ENCODE measurements around the gene GLYR1. TPM values are rescaled to one million over a fixed set of nuclear protein-coding genes. Genes with fewer than 3 reads are reported as not detected.
A peak's percentile ranks its signal among the peaks of the same experiment; 100 is the strongest.

GLYR1 gene
- total RNA-seq, 1 experiment from 2014 or later, result 79.9 TPM

GRCh38 chr16:4882000-4882632 lies 35.0 kb upstream of the GLYR1 start:
- no peak for DNase-seq (ENCODE audit: low spot score)
- in situ Hi-C loops (cut with HindIII; ENCODE audit: low sequenced_read_pairs), result no loop called here

- in situ Hi-C loops (cut with HindIII; ENCODE audit: low sequenced_read_pairs), result no loop called here
- no peak for DNase-seq (ENCODE audit: low spot score)
These were observed 33.0 kb upstream of the GLYR1 start for GRCh38 chr16:4880006-4880580.

GRCh38 chr16:4879049-4879448 lies 32.0 kb upstream of the GLYR1 start:
- no peak for DNase-seq (ENCODE audit: low spot score)
- in situ Hi-C loops (cut with HindIII; ENCODE audit: low sequenced_read_pairs), result no loop called here

DNA sequence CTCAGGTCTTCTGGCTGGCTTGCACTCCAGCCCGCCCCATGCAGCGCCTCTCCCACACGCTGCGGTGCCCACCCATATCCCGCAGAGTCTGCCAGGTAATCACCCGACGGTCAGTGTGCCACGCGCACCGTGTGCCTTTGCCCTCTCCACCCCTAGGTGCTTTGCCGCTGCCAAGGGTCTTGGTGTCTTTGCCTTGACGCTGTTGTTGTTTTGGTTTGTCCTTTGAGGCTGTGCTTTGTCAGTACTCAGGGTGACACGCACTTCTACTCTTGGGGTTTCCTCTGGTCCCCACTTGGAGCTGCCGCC lies 30.2 kb upstream of the GLYR1 start:
- no peak for DNase-seq (ENCODE audit: low spot score)
- in situ Hi-C loops (cut with HindIII; ENCODE audit: low sequenced_read_pairs), result no loop called here

GRCh38 chr16:4876646-4877379 lies 29.7 kb upstream of the GLYR1 start:
- DNase-seq (ENCODE audit: low spot score), result no peak
- in situ Hi-C loops (cut with HindIII; ENCODE audit: low sequenced_read_pairs), result no loop called here

- in situ Hi-C loops (cut with HindIII; ENCODE audit: low sequenced_read_pairs), result no loop called here
- no peak for DNase-seq (ENCODE audit: low spot score)
These were observed 27.6 kb upstream of the GLYR1 start for GRCh38 chr16:4874666-4875065.

DNA sequence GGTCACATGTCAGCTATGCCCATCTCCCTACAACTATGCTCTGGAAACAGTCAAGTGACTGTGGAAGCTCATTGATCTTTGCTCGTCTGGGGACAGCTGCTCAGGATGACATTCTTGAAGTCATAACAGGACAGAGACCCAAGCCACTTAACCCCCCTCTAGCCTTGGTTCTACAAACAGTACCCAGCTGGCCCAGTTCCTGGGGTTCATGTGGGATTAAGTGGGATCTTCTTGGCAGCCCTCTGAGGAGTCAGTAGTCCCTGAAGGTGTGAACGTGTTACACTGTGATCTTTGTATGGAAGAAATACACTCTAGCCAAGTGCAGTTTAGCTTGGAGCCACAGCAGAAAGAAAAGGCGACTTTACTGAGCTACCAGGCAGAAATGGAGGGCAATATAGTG lies 26.0 kb upstream of the GLYR1 start:
- no peak for DNase-seq (ENCODE audit: low spot score)
- in situ Hi-C loops (cut with HindIII; ENCODE audit: low sequenced_read_pairs), result no loop called here

DNA sequence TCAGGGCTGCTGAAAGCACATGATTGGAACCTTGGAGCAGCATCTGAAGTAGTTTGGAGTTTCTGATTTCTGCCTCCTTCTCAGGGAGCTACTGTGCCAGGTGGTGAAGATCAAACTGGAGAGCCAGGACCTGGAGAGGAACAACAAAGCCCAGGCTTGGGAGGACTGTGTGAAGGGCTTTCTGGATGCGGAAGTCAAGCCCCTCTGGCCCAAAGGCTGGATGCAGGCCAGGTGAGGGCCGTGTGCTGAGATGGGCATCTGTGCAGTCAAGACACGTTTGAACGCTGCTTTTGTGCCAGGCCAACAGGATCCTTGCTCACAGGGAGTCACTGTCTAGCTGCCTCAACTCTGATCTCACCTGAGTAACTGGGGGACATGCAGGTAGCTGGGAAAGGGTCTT lies 24.0 kb upstream of the GLYR1 start:
- DNase-seq (ENCODE audit: low spot score), result peak; percentile 41
- in situ Hi-C loops (cut with HindIII; ENCODE audit: low sequenced_read_pairs), result no loop called here

DNA sequence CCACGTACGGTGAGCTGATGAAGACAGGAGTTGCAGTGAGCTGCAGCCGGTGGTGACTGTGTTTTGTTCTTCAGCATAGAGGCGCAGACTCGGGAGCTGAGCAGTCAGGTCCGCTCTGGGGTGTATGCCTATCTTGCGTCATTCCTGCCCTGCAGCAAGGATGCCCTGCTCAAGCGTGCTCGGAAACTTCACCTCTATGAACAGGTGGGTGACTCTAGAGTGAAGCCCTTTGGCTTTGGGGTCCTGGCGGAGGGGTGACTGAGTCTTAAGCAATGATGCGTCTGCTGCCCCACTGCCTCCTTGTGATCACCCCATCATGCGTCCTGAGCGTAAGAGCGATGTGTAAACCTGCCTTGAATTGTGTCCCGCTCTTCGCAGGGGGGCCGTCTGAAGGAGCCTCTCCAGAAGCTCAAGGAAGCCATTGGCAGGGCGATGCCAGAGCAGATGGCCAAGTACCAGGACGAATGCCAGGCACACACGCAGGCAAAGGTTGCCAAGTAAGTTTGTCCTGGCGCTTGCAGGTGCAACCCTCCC lies 23.1 kb upstream of the GLYR1 start:
- in situ Hi-C loops (cut with HindIII; ENCODE audit: low sequenced_read_pairs), result no loop called here
- peak; percentile 87 for DNase-seq (ENCODE audit: low spot score)

DNA sequence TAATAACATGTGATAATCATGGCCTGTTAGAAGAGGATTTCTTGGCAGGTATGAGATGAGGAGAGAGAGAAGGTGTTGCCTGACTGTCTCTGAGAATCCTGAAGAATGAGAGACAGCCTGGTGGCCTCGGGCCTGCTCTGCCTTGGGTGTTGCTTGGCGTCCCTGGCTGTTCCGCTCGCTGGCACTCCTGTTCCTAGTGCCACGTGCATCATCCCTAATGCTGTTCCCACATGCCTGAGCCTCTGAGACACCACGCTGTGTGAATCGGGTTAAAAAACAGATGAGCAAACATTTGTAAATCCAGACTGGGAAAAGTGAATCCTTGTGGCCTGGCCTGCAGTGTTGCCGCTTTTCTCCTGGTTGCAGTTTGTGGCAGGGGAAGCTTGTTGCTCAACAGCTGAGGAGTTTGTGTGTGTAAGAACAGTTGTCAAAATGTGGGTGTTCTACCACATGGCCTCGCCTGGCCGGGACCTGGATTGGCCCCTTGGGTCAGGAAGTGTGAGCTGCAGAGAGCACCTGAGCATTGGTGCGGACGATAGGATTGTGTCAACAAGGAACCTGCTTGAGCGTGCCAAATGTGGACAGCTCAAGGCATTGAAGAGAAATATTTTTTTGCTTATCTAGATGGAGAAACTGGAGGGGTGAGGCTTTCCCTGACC lies 22.2 kb upstream of the GLYR1 start:
- DNase-seq (ENCODE audit: low spot score), result peak; percentile 53
- in situ Hi-C loops (cut with HindIII; ENCODE audit: low sequenced_read_pairs), result no loop called here

DNA sequence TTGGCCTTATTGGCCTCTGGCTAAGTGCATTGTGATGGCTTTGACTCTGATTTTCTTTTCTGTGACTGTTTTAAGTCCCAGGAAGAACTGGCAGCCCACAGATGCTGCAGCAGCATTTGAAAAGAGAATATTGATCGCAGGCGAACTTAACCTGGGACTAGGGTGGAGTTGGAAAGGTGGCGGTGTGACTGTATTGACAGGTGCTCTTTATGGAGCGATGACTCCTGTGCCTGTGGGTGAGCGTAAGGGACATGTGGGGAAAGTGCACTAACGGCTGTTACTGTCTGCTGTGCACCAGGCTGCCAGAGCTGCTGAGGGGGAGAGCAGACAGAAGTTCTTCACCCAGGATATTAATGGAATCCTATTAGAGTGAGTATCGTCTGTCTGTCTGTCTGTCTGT lies 21.4 kb upstream of the GLYR1 start:
- in situ Hi-C loops (cut with HindIII; ENCODE audit: low sequenced_read_pairs), result no loop called here
- DNase-seq (ENCODE audit: low spot score), result peak; percentile 21

DNA sequence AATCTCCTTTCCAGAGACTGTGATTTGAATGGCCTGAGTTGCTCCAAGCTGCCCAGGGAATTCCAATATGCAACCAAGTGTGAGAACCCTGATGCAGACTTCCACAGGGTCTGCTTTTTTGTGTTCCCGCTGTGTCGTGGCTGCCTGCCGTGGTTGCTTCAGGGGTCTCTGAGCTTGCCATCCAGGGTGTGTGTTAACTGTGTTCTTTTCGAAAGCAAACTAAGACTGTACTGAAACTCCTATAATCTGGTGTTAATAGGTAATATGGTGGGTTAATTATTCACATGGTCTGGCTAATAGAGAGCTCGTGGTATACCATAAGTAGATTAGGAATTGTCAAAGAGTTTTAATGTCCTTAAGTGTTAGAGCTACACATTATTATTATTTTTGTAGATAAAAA lies 20.9 kb upstream of the GLYR1 start:
- in situ Hi-C loops (cut with HindIII; ENCODE audit: low sequenced_read_pairs), result no loop called here
- no peak for DNase-seq (ENCODE audit: low spot score)

DNA sequence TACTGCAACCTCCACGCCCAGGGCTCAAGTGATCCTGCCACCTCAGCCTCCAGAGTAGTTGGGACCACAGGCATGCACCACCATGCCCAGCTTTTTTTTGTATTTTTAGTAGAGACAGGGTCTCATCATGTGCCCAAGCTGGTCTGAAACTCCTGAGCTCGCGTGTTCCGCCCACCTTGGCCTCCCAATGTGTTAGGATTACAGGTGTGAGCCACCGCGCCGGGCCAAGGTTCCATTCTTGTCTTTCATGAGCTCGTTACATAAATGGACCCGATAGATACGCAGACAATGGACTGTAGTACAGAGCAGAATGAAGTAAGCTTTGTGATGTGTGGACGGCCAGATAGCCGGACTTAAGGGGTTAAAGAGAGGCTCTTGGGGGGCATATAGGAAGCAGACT lies 19.5 kb upstream of the GLYR1 start:
- no peak for DNase-seq (ENCODE audit: low spot score)
- in situ Hi-C loops (cut with HindIII; ENCODE audit: low sequenced_read_pairs), result no loop called here

GRCh38 chr16:4865231-4865860 lies 18.3 kb upstream of the GLYR1 start:
- DNase-seq (ENCODE audit: low spot score), result no peak
- in situ Hi-C loops (cut with HindIII; ENCODE audit: low sequenced_read_pairs), result no loop called here

GRCh38 chr16:4864728-4865127 lies 17.6 kb upstream of the GLYR1 start:
- in situ Hi-C loops (cut with HindIII; ENCODE audit: low sequenced_read_pairs), result no loop called here
- no peak for DNase-seq (ENCODE audit: low spot score)

GRCh38 chr16:4862639-4863038 lies 15.6 kb upstream of the GLYR1 start:
- in situ Hi-C loops (cut with HindIII; ENCODE audit: low sequenced_read_pairs), result no loop called here
- no peak for DNase-seq (ENCODE audit: low spot score)

DNA sequence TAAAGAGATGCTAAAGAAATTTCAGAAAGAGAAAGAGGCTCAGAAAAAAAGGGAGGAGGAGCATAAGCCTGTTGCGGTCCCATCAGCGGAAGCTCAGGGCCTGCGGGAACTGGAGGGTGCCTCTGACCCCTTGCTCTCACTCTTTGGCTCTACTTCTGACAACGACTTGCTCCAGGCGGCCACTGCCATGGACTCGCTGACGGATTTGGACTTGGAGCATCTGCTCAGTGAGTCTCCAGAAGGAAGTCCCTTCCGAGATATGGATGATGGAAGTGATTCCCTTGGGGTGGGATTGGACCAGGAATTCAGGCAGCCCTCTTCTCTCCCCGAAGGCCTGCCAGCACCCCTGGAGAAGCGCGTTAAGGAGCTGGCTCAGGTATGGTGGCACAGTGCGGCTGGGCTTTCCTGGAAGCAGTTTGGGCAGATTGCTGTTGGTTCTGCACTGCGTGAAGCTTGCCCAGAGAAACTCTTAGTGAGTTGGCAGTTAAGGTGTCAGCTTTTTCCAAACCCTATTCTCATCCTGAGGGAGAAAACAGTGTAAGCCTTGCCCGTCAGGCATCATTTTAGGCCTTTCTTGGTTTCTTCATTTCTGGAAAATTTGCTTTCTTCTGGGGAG lies 13.7 kb upstream of the GLYR1 start:
- DNase-seq (ENCODE audit: low spot score), result peak; percentile 73
- in situ Hi-C loops (cut with HindIII; ENCODE audit: low sequenced_read_pairs), result no loop called here

DNA sequence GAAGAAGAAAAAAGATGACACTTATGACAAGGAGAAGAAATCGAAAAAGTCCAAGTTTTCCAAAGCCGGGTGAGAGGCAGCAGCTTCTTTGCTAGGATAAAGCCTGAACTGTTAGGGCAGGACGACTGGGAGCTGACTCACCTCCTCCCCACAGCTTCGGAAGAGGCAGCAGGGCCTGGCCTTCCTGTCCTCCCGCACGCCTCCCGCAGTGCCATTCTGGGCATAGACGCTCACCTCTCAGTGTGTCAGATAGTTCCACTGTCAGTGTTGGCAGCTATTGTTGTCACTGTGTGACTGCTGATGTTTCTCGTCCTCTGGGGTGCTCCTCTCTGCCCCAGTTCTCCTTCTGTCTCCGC lies 12.8 kb upstream of the GLYR1 start:
- peak; percentile 88 for DNase-seq (ENCODE audit: low spot score)
- in situ Hi-C loops (cut with HindIII; ENCODE audit: low sequenced_read_pairs), result no loop called here

GRCh38 chr16:4859190-4859899 lies 12.3 kb upstream of the GLYR1 start:
- in situ Hi-C loops (cut with HindIII; ENCODE audit: low sequenced_read_pairs), result no loop called here
- peak; percentile 53 for DNase-seq (ENCODE audit: low spot score)
